Gastrocnemius medialis (tissue), 4 donors: ENCODE results near the gene DAB2IP. TPM values are rescaled to one million over a fixed set of nuclear protein-coding genes. Genes with fewer than 3 reads are reported as not detected.

Experiments
- ATAC-seq, 2 donors: fragments of 150-250 bp; one replicate each; pipeline ENCODE4 v1.9.1; 2016
- DNase-seq, 2 donors: peaks; one replicate each; pipeline ENCODE4 v3.0.0-alpha.2; 2019
- H3K27ac ChIP-seq, 4 donors: fragments of 200-600 bp; sonication (generic); 1 replicate in 1 of 4; 2 replicates in 3 of 4; pipeline ENCODE4 v1.5.1; 2016 to 2018; ENCODE audit warnings: mild to moderate bottlenecking in 2 of 4, moderate library complexity in 1 of 4
- H3K27me3 ChIP-seq, 3 donors: fragments of 200-600 bp; sonication (generic) in 2 of 3; 1 replicate in 1 of 3; 2 replicates in 2 of 3; pipeline versions ENCODE4 v1.5.1 to v1.6.0; 2016 to 2019; ENCODE audit warnings: mild to moderate bottlenecking in 1 of 3, moderate library complexity in 1 of 3
- H3K36me3 ChIP-seq, 2 donors: fragments of 200-600 bp; sonication (generic) in 1 of 2; one replicate each; pipeline ENCODE4 v1.5.1; 2017 to 2018
- H3K4me1 ChIP-seq, 2 donors: fragments of 200-600 bp; sonication (generic) in 1 of 2; one replicate each; pipeline ENCODE4 v1.5.1; 2016 to 2017; ENCODE audit warnings: mild to moderate bottlenecking in 2 of 2
- H3K4me3 ChIP-seq, 4 donors: fragments of 200-600 bp; sonication (generic) in 3 of 4; 1 replicate in 1 of 4; 2 replicates in 3 of 4; pipeline ENCODE4 v1.5.1; 2016 to 2019; ENCODE audit warnings: mild to moderate bottlenecking in 2 of 4
- H3K9me3 ChIP-seq, 3 donors: fragments of 200-600 bp; sonication (generic) in 2 of 3; 1 replicate in 1 of 3; 2 replicates in 2 of 3; pipeline ENCODE4 v1.5.1; 2016 to 2019
- POLR2A ChIP-seq, 2 donors: fragments of 450-650 bp; IDR thresholded peaks; one replicate each; pipeline ENCODE4 v1.6.1; 2017; ENCODE audit warnings: antibody characterized with exemption in 2 of 2, mild to moderate bottlenecking in 2 of 2, moderate library complexity in 2 of 2
- in situ Hi-C, 4 donors: fragments of 200-750 bp; cut with MboI; loops; one replicate each; pipeline versions ENCODE4 v1.15.0 to v1.8.0; 2017; ENCODE audit warnings: low sequenced_read_pairs in 4 of 4
- intact Hi-C: fragments of 100-400 bp; cut with DNase I; formaldehyde crosslinking; loops from one replicate; pipeline ENCODE4 v1.15.1; 2023; ENCODE audit warnings: low total_unique reads
- total RNA-seq, 4 donors: library from RNA; depleted of rRNA; stranded (reverse); fragments of >200 nt; gene quantifications; one replicate each; pipeline versions ENCODE4 v1.1.0 to v1.2.3, GENCODE V29; 2016
- TF ChIP-seq, protein P1 (sequence below), 5 experiments: fragments of 450-650 bp in 3 of 5; fragments of 200-600 bp in 2 of 5; sonication (generic) in 2 of 5; IDR thresholded peaks in 4 of 5; conservative IDR thresholded peaks in 1 of 5; 1 replicate in 4 of 5; 2 replicates in 1 of 5; pipeline ENCODE4 v1.5.1; 2016 to 2019; ENCODE audit warnings: antibody characterized with exemption in 5 of 5, mild to moderate bottlenecking in 3 of 5, moderate library complexity in 3 of 5

Gene DAB2IP
- total RNA-seq, 4 donors from 2014 or later: 22.7 to 68.2 (median 37.4) TPM

DNA sequence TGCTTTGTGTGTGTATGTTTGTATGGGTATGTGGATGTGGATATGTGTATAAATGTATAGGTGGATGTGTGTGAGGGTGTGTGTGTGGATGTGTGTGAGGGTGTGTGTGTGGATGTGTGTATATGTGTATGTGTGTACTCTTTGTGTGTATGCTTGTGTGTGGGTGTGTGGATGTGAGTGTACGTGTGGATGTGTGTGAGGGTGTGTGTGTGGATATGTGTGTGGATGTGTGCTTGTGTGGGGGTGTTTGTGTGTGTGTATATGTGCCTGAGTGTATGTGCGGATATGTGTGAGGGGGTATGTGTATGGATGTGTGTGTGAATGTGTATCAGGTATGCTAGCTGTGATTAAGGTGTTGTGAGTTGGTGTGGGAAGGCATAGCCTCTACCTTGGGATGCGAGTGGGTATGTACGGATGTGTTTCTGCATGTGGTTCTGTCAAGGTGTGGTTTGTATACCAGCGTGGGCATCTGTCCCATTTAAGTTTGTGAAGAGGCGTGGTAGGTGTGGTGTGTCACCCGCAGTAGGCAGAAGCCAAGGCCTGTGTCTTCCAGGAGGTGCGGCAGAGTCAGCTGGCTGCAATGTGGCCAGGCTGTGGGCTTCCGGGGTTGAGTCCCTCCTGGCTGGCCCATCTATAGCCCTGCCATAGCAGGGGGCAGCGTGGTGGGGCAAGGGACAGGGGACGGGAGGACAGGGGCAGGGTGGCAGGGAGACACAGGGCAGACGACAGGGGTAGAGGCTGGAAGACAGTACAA, 155.8 kb downstream of the DAB2IP start:
- H3K9me3 ChIP-seq: peaks cover 0 to 6% (median 0%) of the 10 kb centered on the region in 3 donors
- in situ Hi-C loops: no loop called here
- ATAC-seq (no peak), DNase-seq (no peak)
- no peaks in the 10 kb centered on the region for H3K27me3 ChIP-seq
- intact Hi-C loops: no loop called here
- TF ChIP-seq, protein P1, sequence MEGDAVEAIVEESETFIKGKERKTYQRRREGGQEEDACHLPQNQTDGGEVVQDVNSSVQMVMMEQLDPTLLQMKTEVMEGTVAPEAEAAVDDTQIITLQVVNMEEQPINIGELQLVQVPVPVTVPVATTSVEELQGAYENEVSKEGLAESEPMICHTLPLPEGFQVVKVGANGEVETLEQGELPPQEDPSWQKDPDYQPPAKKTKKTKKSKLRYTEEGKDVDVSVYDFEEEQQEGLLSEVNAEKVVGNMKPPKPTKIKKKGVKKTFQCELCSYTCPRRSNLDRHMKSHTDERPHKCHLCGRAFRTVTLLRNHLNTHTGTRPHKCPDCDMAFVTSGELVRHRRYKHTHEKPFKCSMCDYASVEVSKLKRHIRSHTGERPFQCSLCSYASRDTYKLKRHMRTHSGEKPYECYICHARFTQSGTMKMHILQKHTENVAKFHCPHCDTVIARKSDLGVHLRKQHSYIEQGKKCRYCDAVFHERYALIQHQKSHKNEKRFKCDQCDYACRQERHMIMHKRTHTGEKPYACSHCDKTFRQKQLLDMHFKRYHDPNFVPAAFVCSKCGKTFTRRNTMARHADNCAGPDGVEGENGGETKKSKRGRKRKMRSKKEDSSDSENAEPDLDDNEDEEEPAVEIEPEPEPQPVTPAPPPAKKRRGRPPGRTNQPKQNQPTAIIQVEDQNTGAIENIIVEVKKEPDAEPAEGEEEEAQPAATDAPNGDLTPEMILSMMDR (IDR thresholded peaks at IDR 0.05 in 4 of 5, conservative IDR thresholded peaks at IDR 0.05 in 1 of 5): no peak
- TF ChIP-seq POLR2A (IDR thresholded peaks at IDR 0.05): no peak
- H3K4me1 ChIP-seq: no peaks in the 10 kb centered on the region
- H3K27ac ChIP-seq: no peak overlapping the region
- no peaks in the 10 kb centered on the region for H3K36me3 ChIP-seq
- no peak overlapping the region for H3K4me3 ChIP-seq

DNA sequence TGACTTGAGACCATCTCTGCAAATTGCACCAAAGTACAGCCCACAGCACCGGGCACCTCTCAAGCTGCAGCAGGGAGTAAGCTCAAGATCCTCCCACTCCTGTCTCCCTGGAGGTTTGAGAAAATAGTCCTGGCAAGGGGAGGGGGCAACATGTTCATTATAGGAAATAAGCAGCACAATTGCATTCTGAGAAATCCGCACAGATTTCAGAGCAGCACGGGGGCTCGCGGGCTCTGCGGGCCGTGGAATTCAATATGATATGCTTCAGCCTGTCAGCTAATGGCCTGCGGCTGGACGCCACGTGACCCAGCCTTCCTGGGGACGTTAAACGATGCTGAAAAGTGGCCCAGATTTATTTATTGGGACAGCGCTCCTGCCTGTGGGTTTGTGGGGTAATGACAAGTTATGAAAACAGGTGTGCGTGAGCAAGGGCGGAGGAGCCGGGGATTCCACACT, 156.4 kb downstream of the DAB2IP start:
- H3K36me3 ChIP-seq: no peaks in the 10 kb centered on the region
- peak in 1 of 2 donors; percentile 44 for ATAC-seq
- no peak for DNase-seq
- intact Hi-C loops (no loop called here), in situ Hi-C loops (no loop called here)
- H3K27me3 ChIP-seq: no peaks in the 10 kb centered on the region
- no peak overlapping the region for H3K4me3 ChIP-seq
- H3K9me3 ChIP-seq: peaks cover 0 to 6% (median 0%) of the 10 kb centered on the region in 3 donors
- no peak overlapping the region for H3K27ac ChIP-seq
- no peaks in the 10 kb centered on the region for H3K4me1 ChIP-seq
- TF ChIP-seq POLR2A (IDR thresholded peaks at IDR 0.05): no peak
- TF ChIP-seq, protein P1 (IDR thresholded peaks at IDR 0.05 in 4 of 5, conservative IDR thresholded peaks at IDR 0.05 in 1 of 5): peak in 1 of 5 experiments; percentile 11

DNA sequence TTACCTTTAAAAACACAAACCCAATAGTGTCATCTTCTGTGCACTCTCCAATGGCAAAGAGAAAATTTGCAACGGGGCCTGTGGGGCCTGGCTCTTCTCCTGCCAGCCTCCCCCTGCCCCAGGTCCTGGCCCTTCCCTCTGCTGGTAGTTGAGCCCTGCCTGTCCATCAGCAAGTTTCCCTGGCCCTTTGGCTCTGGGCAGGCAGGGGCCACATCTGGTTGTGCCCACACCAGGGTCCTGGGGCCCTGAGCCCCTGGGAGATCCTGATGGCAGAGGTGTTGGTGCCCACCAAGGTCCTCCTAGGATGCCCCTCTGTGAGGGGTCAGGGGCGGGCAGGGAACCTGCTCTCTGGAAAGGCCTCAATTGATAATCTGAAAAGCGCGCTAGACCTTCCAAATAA, 157.3 kb downstream of the DAB2IP start:
- no peak overlapping the region for H3K4me3 ChIP-seq

DNA sequence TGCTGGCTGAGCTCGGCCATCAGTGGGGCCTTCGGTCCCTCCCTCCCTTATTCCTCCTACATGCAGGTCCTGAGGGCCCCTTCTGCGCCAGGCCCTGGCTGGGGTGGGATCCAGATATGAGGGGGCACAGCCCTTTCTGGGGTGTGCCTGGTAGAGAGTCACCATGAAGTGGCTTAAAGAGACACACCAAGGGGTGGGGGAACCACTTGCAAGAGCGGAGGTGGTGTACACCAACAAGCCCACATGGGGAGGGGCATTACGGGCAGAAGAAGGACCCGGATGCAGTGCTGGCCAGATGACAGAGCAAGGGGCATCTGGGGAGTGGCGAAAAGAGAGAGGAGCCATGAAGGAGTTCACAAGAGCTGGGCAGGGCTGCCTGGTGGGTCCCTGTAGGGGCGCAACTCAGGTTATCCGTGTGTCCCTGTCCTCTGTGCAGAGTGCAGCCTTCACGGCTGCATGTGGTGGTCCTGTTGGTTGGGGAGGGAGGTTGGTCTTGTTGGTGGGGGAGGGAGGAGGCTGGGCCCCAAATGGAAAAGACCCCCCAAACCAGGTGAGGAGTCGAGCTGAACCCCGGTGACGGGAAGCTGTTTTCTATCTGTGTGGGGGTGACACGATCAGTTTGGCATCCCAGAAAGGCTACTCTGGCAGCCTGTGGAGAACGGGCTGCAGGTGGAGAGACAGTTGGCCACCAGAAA, 158.1 kb downstream of the DAB2IP start:
- Histone ChIP-seq H3K4me1 (no peaks in the 10 kb centered on the region), H3K4me3 (no peak overlapping the region), H3K9me3 (peaks cover 0 to 6% (median 0%) of the 10 kb centered on the region in 3 donors), H3K27ac (no peak overlapping the region), H3K27me3 (no peaks in the 10 kb centered on the region), H3K36me3 (no peaks in the 10 kb centered on the region)
- DNase-seq (no peak), ATAC-seq (no peak)
- intact Hi-C loops (no loop called here), in situ Hi-C loops (no loop called here)
- no peak for TF ChIP-seq POLR2A (IDR thresholded peaks at IDR 0.05)
- TF ChIP-seq, protein P1 (IDR thresholded peaks at IDR 0.05 in 4 of 5, conservative IDR thresholded peaks at IDR 0.05 in 1 of 5): no peak

More for the DNA sequence above, 157.3 kb downstream of the DAB2IP start:
- H3K27ac ChIP-seq: no peak overlapping the region
- in situ Hi-C loops (no loop called here), intact Hi-C loops (no loop called here)
- no peaks in the 10 kb centered on the region for H3K27me3 ChIP-seq
- no peaks in the 10 kb centered on the region for H3K36me3 ChIP-seq
- H3K4me1 ChIP-seq: no peaks in the 10 kb centered on the region
- no peak for TF ChIP-seq POLR2A (IDR thresholded peaks at IDR 0.05)
- TF ChIP-seq, protein P1 (IDR thresholded peaks at IDR 0.05 in 4 of 5, conservative IDR thresholded peaks at IDR 0.05 in 1 of 5): no peak
- H3K9me3 ChIP-seq: peaks cover 0 to 6% (median 0%) of the 10 kb centered on the region in 3 donors
- DNase-seq: no peak
- no peak for ATAC-seq
